ENCODE data around the gene TEF.

The TEF gene

GRCh38 chr22:41446057-41446501 is 64.3 kb downstream of the TEF start:
- H3K79me2 ChIP-seq (ENCODE audit: insufficient read depth, low read length): peaks cover 37% of the 10 kb centered on the region
- no peaks in the 10 kb centered on the region for H3F3A ChIP-seq (ENCODE audit: insufficient read depth, low read length)
- H3K36me3 ChIP-seq (ENCODE audit: insufficient read depth, low read length): peaks cover 16% of the 10 kb centered on the region; the same call in 1 of the 2 replicates
- TF ChIP-seq EZH2 (IDR thresholded peaks at IDR 0.05; ENCODE audit: borderline replicate concordance, low read length): no peak
- TF ChIP-seq, protein P1, sequence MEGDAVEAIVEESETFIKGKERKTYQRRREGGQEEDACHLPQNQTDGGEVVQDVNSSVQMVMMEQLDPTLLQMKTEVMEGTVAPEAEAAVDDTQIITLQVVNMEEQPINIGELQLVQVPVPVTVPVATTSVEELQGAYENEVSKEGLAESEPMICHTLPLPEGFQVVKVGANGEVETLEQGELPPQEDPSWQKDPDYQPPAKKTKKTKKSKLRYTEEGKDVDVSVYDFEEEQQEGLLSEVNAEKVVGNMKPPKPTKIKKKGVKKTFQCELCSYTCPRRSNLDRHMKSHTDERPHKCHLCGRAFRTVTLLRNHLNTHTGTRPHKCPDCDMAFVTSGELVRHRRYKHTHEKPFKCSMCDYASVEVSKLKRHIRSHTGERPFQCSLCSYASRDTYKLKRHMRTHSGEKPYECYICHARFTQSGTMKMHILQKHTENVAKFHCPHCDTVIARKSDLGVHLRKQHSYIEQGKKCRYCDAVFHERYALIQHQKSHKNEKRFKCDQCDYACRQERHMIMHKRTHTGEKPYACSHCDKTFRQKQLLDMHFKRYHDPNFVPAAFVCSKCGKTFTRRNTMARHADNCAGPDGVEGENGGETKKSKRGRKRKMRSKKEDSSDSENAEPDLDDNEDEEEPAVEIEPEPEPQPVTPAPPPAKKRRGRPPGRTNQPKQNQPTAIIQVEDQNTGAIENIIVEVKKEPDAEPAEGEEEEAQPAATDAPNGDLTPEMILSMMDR (IDR thresholded peaks at IDR 0.05; ENCODE audit: low read length): no peak
- H3K9ac ChIP-seq (ENCODE audit: low read length): peak overlapping the region; percentile 95
- H3K9me3 ChIP-seq (ENCODE audit: low read length): no peaks in the 10 kb centered on the region
- H3K4me3 ChIP-seq (ENCODE audit: low read depth, low read length, poor library complexity, severe bottlenecking): peak overlapping the region; percentile 87
- no peak overlapping the region for H2AFZ ChIP-seq (ENCODE audit: low read length)
- peaks cover 34% of the 10 kb centered on the region for H3K4me1 ChIP-seq (ENCODE audit: insufficient read depth, low read length, severe bottlenecking)
- H3K4me2 ChIP-seq (ENCODE audit: low read length): peak overlapping the region; percentile 92
- no peaks in the 10 kb centered on the region for H3K27me3 ChIP-seq (ENCODE audit: insufficient read depth, low read length)
- H3K9me2 ChIP-seq (ENCODE audit: low read depth, low read length): no peaks in the 10 kb centered on the region
- H4K20me1 ChIP-seq (ENCODE audit: insufficient read depth, low read length): no peaks in the 10 kb centered on the region
- peak overlapping the region; percentile 98 for H3K27ac ChIP-seq (ENCODE audit: low read depth, low read length, poor library complexity, severe bottlenecking)

GRCh38 chr22:41446639-41447434 is 65.1 kb downstream of the TEF start, which contains the start of gene TOB2:
Gene TOB2, minus strand, starts transcription at chr22:41446801. Its CDS starts 9,456 bp downstream, at chr22:41437345.
- Histone ChIP-seq H3K27me3 (ENCODE audit: insufficient read depth, low read length) (no peaks in the 10 kb centered on the region), H3K4me1 (ENCODE audit: insufficient read depth, low read length, severe bottlenecking) (peaks cover 34% of the 10 kb centered on the region), H3K9me2 (ENCODE audit: low read depth, low read length) (no peaks in the 10 kb centered on the region), H3K79me2 (ENCODE audit: insufficient read depth, low read length) (peaks cover 36% of the 10 kb centered on the region), H3K4me3 (ENCODE audit: low read depth, low read length, poor library complexity, severe bottlenecking) (peak within 1 kb of the TSS; percentile 87), H3K9me3 (ENCODE audit: low read length) (no peaks in the 10 kb centered on the region), H3K36me3 (ENCODE audit: insufficient read depth, low read length) (peaks cover 16% of the 10 kb centered on the region; the same call in 1 of the 2 replicates), H2AFZ (ENCODE audit: low read length) (no peak within 1 kb of the TSS), H3K4me2 (ENCODE audit: low read length) (peak within 1 kb of the TSS; percentile 92), H3K27ac (ENCODE audit: low read depth, low read length, poor library complexity, severe bottlenecking) (peak within 1 kb of the TSS; percentile 98), H4K20me1 (ENCODE audit: insufficient read depth, low read length) (no peaks in the 10 kb centered on the region), H3F3A (ENCODE audit: insufficient read depth, low read length) (no peaks in the 10 kb centered on the region), H3K9ac (ENCODE audit: low read length) (peak within 1 kb of the TSS; percentile 95)
- TF ChIP-seq EZH2 (IDR thresholded peaks at IDR 0.05; ENCODE audit: borderline replicate concordance, low read length): no peak
- TF ChIP-seq, protein P1 (IDR thresholded peaks at IDR 0.05; ENCODE audit: low read length): no peak

DNA sequence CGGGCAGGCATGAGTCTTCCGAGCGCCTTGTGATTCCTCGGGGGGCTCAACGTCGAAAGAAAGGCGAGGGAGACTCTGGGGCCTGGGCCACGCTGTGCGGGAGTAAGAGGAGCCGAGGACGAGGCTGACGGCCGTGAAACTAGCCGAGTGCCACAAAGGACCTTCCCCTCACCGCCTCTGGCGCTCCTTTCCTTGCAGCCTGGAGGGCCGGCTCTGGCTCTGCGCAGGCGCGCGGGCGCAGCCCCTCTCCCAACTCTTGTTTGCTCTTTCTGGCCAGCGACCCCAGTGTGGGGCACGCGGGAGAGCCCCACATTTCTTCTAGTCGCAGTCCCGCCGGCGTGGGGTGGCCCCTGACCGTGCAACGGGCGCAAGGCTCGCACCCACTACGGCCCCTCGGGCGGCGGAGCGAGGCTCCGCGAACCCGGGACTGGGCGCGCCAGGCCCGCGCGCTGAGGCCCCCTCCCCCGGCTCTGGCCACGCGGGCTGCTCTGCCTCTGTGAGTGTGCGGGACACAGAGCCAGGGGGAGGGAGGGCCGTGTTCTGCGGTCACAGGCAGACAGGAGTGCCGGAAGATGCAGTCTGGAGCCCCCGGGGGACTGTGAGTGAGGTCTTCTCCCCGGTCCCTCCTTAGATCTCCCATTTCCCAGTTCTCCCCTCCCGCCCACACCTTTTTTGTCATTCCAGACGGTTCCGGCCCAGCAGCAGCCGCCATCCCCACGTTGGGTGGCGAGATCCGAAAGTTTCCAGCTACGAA is 65.9 kb downstream of the TEF start:
- Histone ChIP-seq H3K4me2 (ENCODE audit: low read length) (peak overlapping the region; percentile 92), H2AFZ (ENCODE audit: low read length) (no peak overlapping the region), H4K20me1 (ENCODE audit: insufficient read depth, low read length) (no peaks in the 10 kb centered on the region), H3K27me3 (ENCODE audit: insufficient read depth, low read length) (no peaks in the 10 kb centered on the region), H3K79me2 (ENCODE audit: insufficient read depth, low read length) (peaks cover 28% of the 10 kb centered on the region), H3K9me3 (ENCODE audit: low read length) (no peaks in the 10 kb centered on the region), H3K4me1 (ENCODE audit: insufficient read depth, low read length, severe bottlenecking) (peaks cover 28% of the 10 kb centered on the region), H3K27ac (ENCODE audit: low read depth, low read length, poor library complexity, severe bottlenecking) (peak overlapping the region; percentile 98), H3F3A (ENCODE audit: insufficient read depth, low read length) (no peaks in the 10 kb centered on the region), H3K36me3 (ENCODE audit: insufficient read depth, low read length) (peaks cover 12% of the 10 kb centered on the region; the same call in 1 of the 2 replicates), H3K4me3 (ENCODE audit: low read depth, low read length, poor library complexity, severe bottlenecking) (peak overlapping the region; percentile 87), H3K9me2 (ENCODE audit: low read depth, low read length) (no peaks in the 10 kb centered on the region), H3K9ac (ENCODE audit: low read length) (peak overlapping the region; percentile 95)
- TF ChIP-seq EZH2 (IDR thresholded peaks at IDR 0.05; ENCODE audit: borderline replicate concordance, low read length): no peak
- TF ChIP-seq, protein P1 (IDR thresholded peaks at IDR 0.05; ENCODE audit: low read length): no peak
